Natural killer cell (primary cell): ENCODE measurements around the gene ADAMTS14. TPM values are rescaled to one million over a fixed set of nuclear protein-coding genes. Genes with fewer than 3 reads are reported as not detected.

Experiments
- ATAC-seq, 3 donors: fragments of 150-1000 bp in 2 of 3; fragments of 200-7000 bp in 1 of 3; cut with Tn5 transposase; 1 replicate in 1 of 3; 2 replicates in 2 of 3; pipeline ENCODE4 v1.10.0; 2021; ENCODE audit warnings: mild to moderate bottlenecking in 2 of 3, moderate library complexity in 2 of 3
- DNase-seq, 2 donors: peaks; one replicate each; pipeline versions ENCODE4 v3.0.0 to v3.0.0-alpha.2; 2013 to 2021; ENCODE audit warnings: mixed read lengths in 1 of 2
- H3K27ac ChIP-seq: one replicate; pipeline ENCODE4 v1.5.1; 2013; ENCODE audit warnings: mild to moderate bottlenecking, low read length
- H3K27me3 ChIP-seq: one replicate; pipeline ENCODE4 v1.6.1; 2013; ENCODE audit warnings: low read length; ENCODE audit not compliant: control insufficient read depth, insufficient read depth
- H3K36me3 ChIP-seq: one replicate; pipeline ENCODE4 v1.6.1; 2013; ENCODE audit warnings: low read length; ENCODE audit not compliant: control insufficient read depth, insufficient read depth
- H3K4me1 ChIP-seq: one replicate; pipeline ENCODE4 v1.6.1; 2013; ENCODE audit warnings: low read length; ENCODE audit not compliant: control insufficient read depth, insufficient read depth
- H3K4me3 ChIP-seq: one replicate; pipeline ENCODE4 v1.5.1; 2013; ENCODE audit warnings: low read length
- H3K9me3 ChIP-seq: one replicate; pipeline ENCODE4 v1.6.1; 2013; ENCODE audit warnings: low read length; ENCODE audit not compliant: control insufficient read depth, insufficient read depth
- H3K27ac Mint-ChIP-seq, 2 donors: one replicate each; pipeline ENCODE4 v1.8.0; 2022; ENCODE audit warnings: mild to moderate bottlenecking in 2 of 2, mixed read lengths in 2 of 2, moderate library complexity in 1 of 2
- H3K27me3 Mint-ChIP-seq, 2 donors: one replicate each; pipeline ENCODE4 v1.8.0; 2022; ENCODE audit warnings: low read depth in 2 of 2, mixed read lengths in 2 of 2
- H3K36me3 Mint-ChIP-seq: one replicate; pipeline ENCODE4 v1.8.0; 2022; ENCODE audit warnings: mixed read lengths
- H3K4me1 Mint-ChIP-seq, 2 donors: one replicate each; pipeline ENCODE4 v1.8.0; 2022; ENCODE audit warnings: mixed read lengths in 2 of 2
- H3K4me3 Mint-ChIP-seq: one replicate; pipeline ENCODE4 v1.8.0; 2022; ENCODE audit warnings: mild to moderate bottlenecking, moderate library complexity, mixed read lengths
- H3K9me3 Mint-ChIP-seq, 2 donors: one replicate each; pipeline ENCODE4 v1.8.0; 2022; ENCODE audit warnings: mixed read lengths in 2 of 2
- CTCF ChIP-seq: fragments of 200-600 bp; IDR thresholded peaks from one replicate; pipeline ENCODE4 v1.8.0; 2022; ENCODE audit warnings: antibody characterized with exemption
- WGBS: methylation state at CpG from one replicate; pipeline ENCODE4 v1.1.7; 2013; ENCODE audit warnings: missing lambda C conversion rate; ENCODE audit not compliant: insufficient coverage; 5-methylcytosine and 5-hydroxymethylcytosine counted together
- intact Hi-C: fragments of 100-400 bp; cut with micrococcal nuclease; formaldehyde crosslinking; loops from one replicate; pipeline ENCODE4 v1.14.2; 2022
- total RNA-seq, 4 donors: library from RNA; stranded (reverse); fragments of 120-200 nt in 1 of 4; gene quantifications; one replicate each; pipeline versions ENCODE4 v1.2.3 to v1.2.4, GENCODE V29; 2013 to 2022

Gene ADAMTS14
- total RNA-seq, 3 donors from 2014 or later (not counting 1 experiment from before 2014, with no cell fraction given) = 0.70 to 1.5 (median 1.1) TPM

DNA sequence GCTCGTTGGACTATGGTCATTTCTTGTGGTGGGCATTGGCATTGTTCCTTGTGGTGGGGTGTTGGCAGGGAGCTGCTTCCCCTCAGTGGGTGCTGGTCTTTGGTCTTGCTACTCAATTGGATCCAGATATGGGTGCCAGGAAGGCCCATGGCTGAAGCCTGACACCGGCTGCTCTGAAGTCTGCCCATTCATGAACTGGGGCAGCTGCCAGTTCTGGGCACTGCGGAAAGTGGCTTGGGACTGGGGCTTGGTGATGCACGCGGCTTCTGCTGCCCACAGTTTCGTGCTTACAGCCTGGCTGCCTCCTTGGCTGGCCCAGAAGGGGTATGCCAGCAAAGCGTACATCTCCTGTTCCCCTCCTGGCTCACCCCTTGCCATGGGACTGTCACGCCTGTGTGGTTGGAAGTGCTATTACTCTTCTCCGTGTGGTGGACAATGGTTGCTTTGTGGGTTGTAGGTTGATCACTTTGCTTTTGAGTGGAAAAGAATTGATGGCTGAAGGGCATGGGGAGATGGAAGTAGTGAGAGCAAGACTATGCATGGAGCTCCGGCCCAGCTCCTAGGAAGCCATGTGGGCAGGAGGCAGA, 54.7 kb downstream of the ADAMTS14 start:
- Mint-ChIP-seq H3K36me3 (no peaks in the 10 kb centered on the region), H3K9me3 (no peaks in the 10 kb centered on the region), H3K27me3 (no peaks in the 10 kb centered on the region), H3K4me1 (peaks cover 9 to 10% of the 10 kb centered on the region in 2 donors), H3K27ac (no peak overlapping the region), H3K4me3 (no peak overlapping the region)
- no peaks in the 10 kb centered on the region for H3K27me3 ChIP-seq
- no peak overlapping the region for H3K4me3 ChIP-seq
- H3K9me3 ChIP-seq = no peaks in the 10 kb centered on the region
- no peak overlapping the region for H3K27ac ChIP-seq
- H3K4me1 ChIP-seq = peaks cover 3% of the 10 kb centered on the region
- DNase-seq (no peak), ATAC-seq (no peak)
- H3K36me3 ChIP-seq = no peaks in the 10 kb centered on the region
- intact Hi-C loops = no loop called here
- TF ChIP-seq CTCF = no peak
- 86% methylated on average over 10 of the region's 10 CpGs for WGBS

DNA sequence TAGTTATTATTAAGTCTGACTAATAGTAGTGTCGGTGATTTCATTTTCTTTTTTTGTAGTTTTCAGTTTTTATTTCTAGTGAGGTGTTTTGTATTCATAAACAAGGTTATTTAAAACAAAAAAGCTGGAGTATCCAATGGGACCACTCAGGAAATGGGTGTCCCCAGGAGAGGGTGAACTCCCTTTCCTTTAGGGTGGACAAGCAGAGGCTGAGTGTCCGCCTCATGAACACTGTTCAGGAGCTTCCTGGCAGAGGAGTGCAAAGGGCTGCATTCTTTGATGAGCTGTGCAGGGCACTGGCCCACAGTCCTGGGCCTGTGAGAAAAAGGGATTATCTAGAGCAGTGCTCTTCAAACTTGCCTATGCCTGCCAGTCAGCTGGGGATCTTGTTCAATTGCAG, 56.0 kb downstream of the ADAMTS14 start:
- H3K4me1 Mint-ChIP-seq = peaks cover 17 to 19% of the 10 kb centered on the region in 2 donors
- H3K4me3 Mint-ChIP-seq = no peak overlapping the region
- Histone ChIP-seq H3K27me3 (no peaks in the 10 kb centered on the region), H3K36me3 (no peaks in the 10 kb centered on the region), H3K9me3 (no peaks in the 10 kb centered on the region), H3K4me1 (peaks cover 3% of the 10 kb centered on the region), H3K27ac (no peak overlapping the region), H3K4me3 (no peak overlapping the region)
- no peak for ATAC-seq
- no peaks in the 10 kb centered on the region for H3K9me3 Mint-ChIP-seq
- 82% methylated on average over 2 of the region's 2 CpGs for WGBS
- intact Hi-C loops = no loop called here
- no peaks in the 10 kb centered on the region for H3K27me3 Mint-ChIP-seq
- no peaks in the 10 kb centered on the region for H3K36me3 Mint-ChIP-seq
- DNase-seq = no peak
- no peak for TF ChIP-seq CTCF
- no peak overlapping the region for H3K27ac Mint-ChIP-seq

DNA sequence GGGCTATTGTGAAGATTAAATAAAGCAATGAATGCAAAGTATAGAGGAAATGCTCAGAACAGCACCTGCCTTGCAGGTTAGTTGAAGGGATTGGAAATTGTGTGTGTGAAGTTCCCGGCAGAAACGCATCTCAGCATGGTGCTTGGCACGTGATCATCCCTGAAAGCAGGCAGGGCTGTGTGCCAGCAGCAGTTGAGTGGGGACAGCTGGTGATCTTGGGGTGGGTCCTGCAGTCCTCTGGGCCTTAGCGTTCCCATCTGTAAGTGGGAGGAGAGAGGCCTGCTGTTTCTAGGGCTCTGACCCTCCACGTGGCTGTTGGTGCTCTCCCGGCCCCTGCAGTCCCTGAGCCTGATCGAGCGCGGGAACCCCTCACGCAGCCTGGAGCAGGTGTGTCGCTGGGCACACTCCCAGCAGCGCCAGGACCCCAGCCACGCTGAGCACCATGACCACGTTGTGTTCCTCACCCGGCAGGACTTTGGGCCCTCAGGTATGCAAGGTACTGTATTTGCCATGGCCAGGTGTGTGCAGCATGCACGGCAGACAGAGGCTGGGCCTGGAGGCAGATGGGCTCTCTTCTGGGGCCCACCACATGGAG, 57.6 kb downstream of the ADAMTS14 start:
- Histone ChIP-seq H3K4me1 (peaks cover 3% of the 10 kb centered on the region), H3K36me3 (no peaks in the 10 kb centered on the region), H3K27ac (no peak overlapping the region), H3K9me3 (no peaks in the 10 kb centered on the region), H3K4me3 (no peak overlapping the region), H3K27me3 (no peaks in the 10 kb centered on the region)
- no peak overlapping the region for H3K4me3 Mint-ChIP-seq
- H3K4me1 Mint-ChIP-seq = peaks cover 17 to 19% of the 10 kb centered on the region in 2 donors
- no peak for ATAC-seq
- no peaks in the 10 kb centered on the region for H3K27me3 Mint-ChIP-seq
- no peak for TF ChIP-seq CTCF
- H3K36me3 Mint-ChIP-seq = no peaks in the 10 kb centered on the region
- WGBS = 94% methylated on average over 16 of the region's 16 CpGs
- no peak for DNase-seq
- no peaks in the 10 kb centered on the region for H3K9me3 Mint-ChIP-seq
- H3K27ac Mint-ChIP-seq = no peak overlapping the region
- intact Hi-C loops = no loop called here

- H3K9me3 Mint-ChIP-seq = no peaks in the 10 kb centered on the region
- DNase-seq (no peak), ATAC-seq (no peak)
- Histone ChIP-seq H3K4me3 (no peak overlapping the region), H3K36me3 (no peaks in the 10 kb centered on the region), H3K27me3 (no peaks in the 10 kb centered on the region), H3K9me3 (no peaks in the 10 kb centered on the region), H3K27ac (no peak overlapping the region), H3K4me1 (peaks cover 3% of the 10 kb centered on the region)
- H3K36me3 Mint-ChIP-seq = no peaks in the 10 kb centered on the region
- WGBS = 74% methylated on average over 2 of the region's 2 CpGs
- TF ChIP-seq CTCF = no peak
- peaks cover 17 to 19% of the 10 kb centered on the region in 2 donors for H3K4me1 Mint-ChIP-seq
- intact Hi-C loops = no loop called here
- no peak overlapping the region for H3K4me3 Mint-ChIP-seq
- no peak overlapping the region for H3K27ac Mint-ChIP-seq
- no peaks in the 10 kb centered on the region for H3K27me3 Mint-ChIP-seq
Measured at GRCh38 chr10:70730955-70731354, 58.6 kb downstream of the ADAMTS14 start.
